Measurements from ENCODE around the gene DUSP5. TPM values are rescaled to one million over a fixed set of nuclear protein-coding genes. Genes with fewer than 3 reads are reported as not detected.

The DUSP5 gene
- total and polyA plus RNA-seq, 4 experiments from 2014 or later = 3.5 to 33.7 (median 7.2) TPM

- H3K36me3 ChIP-seq (ENCODE audit: insufficient read depth, low read length) = no peaks in the 10 kb centered on the region
- intact Hi-C loops (cut with micrococcal nuclease) = no loop called here
- H3K27me3 Mint-ChIP-seq = peaks cover 4 to 8% of the 10 kb centered on the region in 2 donors
- DNase-seq = no peak
- no peak overlapping the region for H3K4me3 Mint-ChIP-seq
- H3K27ac Mint-ChIP-seq = no peak overlapping the region
- H3K27me3 ChIP-seq (ENCODE audit: insufficient read depth, low read length) = no peaks in the 10 kb centered on the region
- no peaks in the 10 kb centered on the region for H3K36me3 Mint-ChIP-seq
- no peak overlapping the region for H3K27ac ChIP-seq (ENCODE audit: low read depth, low read length)
- H3K4me1 ChIP-seq (ENCODE audit: insufficient read depth, low read length) = no peaks in the 10 kb centered on the region
- H3K9me3 Mint-ChIP-seq = no peaks in the 10 kb centered on the region
- POLR2A ChIA-PET (ENCODE audit: partially characterized antibody) = interaction anchor here (1.2 kb wide), 1 partner anchor 177 kb away, joined by 4 read pairs; no protein-coding TSS in a partner anchor
- H3K4me3 ChIP-seq (ENCODE audit: low read length in 2 of 2) = no peak overlapping the region
- H3K9me3 ChIP-seq (ENCODE audit: control insufficient read depth in 1 of 2, low read length in 2 of 2) = no peaks in the 10 kb centered on the region
- no peaks in the 10 kb centered on the region for H3K4me1 Mint-ChIP-seq
- CTCF ChIA-PET (ENCODE audit: partially characterized antibody) = no interaction called here
These were observed 15.8 kb upstream of the DUSP5 start for GRCh38 chr10:110481919-110482318.

GRCh38 chr10:110483633-110484032, 14.1 kb upstream of the DUSP5 start:
- Mint-ChIP-seq H3K27ac (no peak overlapping the region), H3K27me3 (peaks cover 4 to 8% of the 10 kb centered on the region in 2 donors), H3K4me3 (no peak overlapping the region), H3K4me1 (no peaks in the 10 kb centered on the region), H3K9me3 (no peaks in the 10 kb centered on the region), H3K36me3 (no peaks in the 10 kb centered on the region)
- Histone ChIP-seq H3K9me3 (ENCODE audit: control insufficient read depth in 1 of 2, low read length in 2 of 2) (no peaks in the 10 kb centered on the region), H3K4me3 (ENCODE audit: low read length in 2 of 2) (no peak overlapping the region), H3K4me1 (ENCODE audit: insufficient read depth, low read length) (no peaks in the 10 kb centered on the region), H3K27ac (ENCODE audit: low read depth, low read length) (no peak overlapping the region), H3K27me3 (ENCODE audit: insufficient read depth, low read length) (no peaks in the 10 kb centered on the region), H3K36me3 (ENCODE audit: insufficient read depth, low read length) (no peaks in the 10 kb centered on the region)
- intact Hi-C loops (cut with micrococcal nuclease) = no loop called here
- CTCF ChIA-PET (ENCODE audit: partially characterized antibody) = no interaction called here
- DNase-seq = no peak
- POLR2A ChIA-PET (ENCODE audit: partially characterized antibody) = interaction anchor here (0.9 kb wide), 1 partner anchor 17 kb away, joined by 3 read pairs; no protein-coding TSS in a partner anchor

- Histone ChIP-seq H3K27me3 (ENCODE audit: insufficient read depth, low read length) (no peaks in the 10 kb centered on the region), H3K9me3 (ENCODE audit: control insufficient read depth in 1 of 2, low read length in 2 of 2) (no peaks in the 10 kb centered on the region), H3K27ac (ENCODE audit: low read depth, low read length) (no peak overlapping the region), H3K4me1 (ENCODE audit: insufficient read depth, low read length) (no peaks in the 10 kb centered on the region), H3K36me3 (ENCODE audit: insufficient read depth, low read length) (no peaks in the 10 kb centered on the region), H3K4me3 (ENCODE audit: low read length in 2 of 2) (no peak overlapping the region)
- intact Hi-C loops (cut with micrococcal nuclease) = no loop called here
- Mint-ChIP-seq H3K4me1 (no peaks in the 10 kb centered on the region), H3K27me3 (peaks cover 4 to 8% of the 10 kb centered on the region in 2 donors), H3K9me3 (peaks cover 0 to 2% (median 0%) of the 10 kb centered on the region in 8 donors), H3K36me3 (no peaks in the 10 kb centered on the region), H3K4me3 (no peak overlapping the region), H3K27ac (no peak overlapping the region)
- ChIA-PET POLR2A (ENCODE audit: partially characterized antibody) (no interaction called here), CTCF (ENCODE audit: partially characterized antibody) (no interaction called here)
- DNase-seq = no peak
These were observed 12.2 kb upstream of the DUSP5 start for GRCh38 chr10:110485541-110485940.

DNA sequence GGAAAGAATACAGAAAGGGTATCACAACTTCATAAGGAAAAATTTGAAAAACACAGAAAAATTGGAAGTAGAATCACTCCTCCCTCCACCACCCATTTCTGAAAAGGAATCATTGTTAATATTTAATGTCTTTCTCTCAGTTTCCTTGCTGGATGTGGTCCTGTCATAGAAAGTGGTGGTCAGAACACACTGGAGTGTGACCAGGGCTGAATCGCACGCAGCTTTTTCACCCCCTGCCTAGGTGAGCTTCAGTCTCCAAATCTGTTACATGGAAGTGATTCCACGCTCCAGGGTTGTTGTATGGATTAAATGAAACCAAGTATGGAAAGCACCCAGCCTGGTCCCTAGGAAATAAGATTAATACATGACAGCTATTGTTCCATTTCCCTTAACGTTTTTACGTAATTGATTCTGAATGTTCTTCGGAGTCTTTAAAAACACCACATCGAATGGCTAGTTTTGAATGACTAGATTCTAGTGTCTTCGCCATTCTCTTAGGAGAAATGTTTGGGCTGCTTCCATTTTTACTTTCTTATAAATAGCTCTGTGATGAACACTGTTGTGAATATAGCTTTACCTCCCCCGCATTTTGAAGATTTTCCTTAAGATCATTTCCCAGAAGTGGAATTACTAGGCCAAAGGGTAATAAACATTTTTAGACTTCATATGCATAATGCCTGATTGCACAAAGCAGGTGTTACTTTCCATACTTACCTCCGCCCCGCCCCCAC, 10.9 kb upstream of the DUSP5 start:
- H3K27ac Mint-ChIP-seq = no peak overlapping the region
- H3K4me1 ChIP-seq (ENCODE audit: insufficient read depth, low read length) = no peaks in the 10 kb centered on the region
- H3K36me3 ChIP-seq (ENCODE audit: insufficient read depth, low read length) = no peaks in the 10 kb centered on the region
- ChIA-PET POLR2A (ENCODE audit: partially characterized antibody) (no interaction called here), CTCF (ENCODE audit: partially characterized antibody) (interaction anchor here (0.5 kb wide), 1 partner anchor 59 kb away, joined by 3 read pairs; no protein-coding TSS in a partner anchor)
- H3K27me3 ChIP-seq (ENCODE audit: insufficient read depth, low read length) = no peaks in the 10 kb centered on the region
- no peak overlapping the region for H3K27ac ChIP-seq (ENCODE audit: low read depth, low read length)
- H3K36me3 Mint-ChIP-seq = no peaks in the 10 kb centered on the region
- H3K4me1 Mint-ChIP-seq = no peaks in the 10 kb centered on the region
- no peak overlapping the region for H3K4me3 ChIP-seq (ENCODE audit: low read length in 2 of 2)
- peaks cover 0 to 2% (median 0%) of the 10 kb centered on the region in 8 donors for H3K9me3 Mint-ChIP-seq
- peaks cover 4 to 6% of the 10 kb centered on the region in 2 donors for H3K27me3 Mint-ChIP-seq
- no peaks in the 10 kb centered on the region for H3K9me3 ChIP-seq (ENCODE audit: control insufficient read depth in 1 of 2, low read length in 2 of 2)
- intact Hi-C loops (cut with micrococcal nuclease) = no loop called here
- DNase-seq = no peak
- H3K4me3 Mint-ChIP-seq = no peak overlapping the region

DNA sequence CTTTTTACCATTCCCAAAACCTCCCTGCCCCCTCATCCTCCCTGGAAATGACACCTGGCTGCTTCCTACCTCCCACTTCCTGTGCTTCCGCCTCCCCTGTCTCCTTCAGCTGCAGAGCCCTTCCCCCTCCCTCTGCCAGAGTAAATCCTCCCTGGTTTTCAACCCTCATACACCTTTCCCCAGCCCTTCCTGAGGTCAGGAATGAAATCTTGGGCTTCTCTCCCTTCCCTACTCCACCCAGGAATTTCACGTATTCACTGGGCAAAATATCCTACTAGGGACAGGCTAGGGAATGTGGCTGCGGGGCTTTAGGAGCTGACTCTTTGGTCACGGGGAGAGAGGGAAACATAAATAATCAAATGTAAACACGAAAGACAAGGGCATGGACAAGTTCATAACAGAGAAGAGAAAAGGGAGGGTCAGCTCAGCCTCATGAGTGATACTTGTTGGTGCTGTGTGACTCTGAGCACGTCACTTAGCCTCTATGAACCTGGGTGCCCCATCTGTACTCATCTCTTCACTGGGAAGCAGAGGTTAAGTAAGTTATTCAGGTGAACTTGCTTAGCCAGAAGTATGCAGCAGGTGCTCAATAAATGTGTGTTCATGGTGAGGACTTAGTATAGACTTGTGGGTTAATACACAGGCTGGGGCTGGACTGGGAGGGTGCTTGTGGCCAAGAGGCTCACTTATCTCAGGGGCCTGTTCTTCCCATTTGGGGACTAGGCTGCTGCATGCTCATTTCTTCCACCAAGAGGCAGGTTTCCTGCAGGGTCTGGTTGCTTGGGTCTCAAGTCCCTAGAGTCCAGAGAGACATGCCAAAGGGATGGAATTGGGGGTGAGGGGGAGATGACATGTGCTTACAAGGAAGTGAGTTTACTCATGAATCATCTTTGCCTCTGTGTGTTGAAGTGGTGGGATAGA, 10.0 kb upstream of the DUSP5 start:
- intact Hi-C loops (cut with micrococcal nuclease) = no loop called here
- H3K4me1 Mint-ChIP-seq = peaks cover 0 to 2% (median 0%) of the 10 kb centered on the region in 4 donors
- no peak for DNase-seq
- Histone ChIP-seq H3K27me3 (ENCODE audit: insufficient read depth, low read length) (no peaks in the 10 kb centered on the region), H3K4me1 (ENCODE audit: insufficient read depth, low read length) (no peaks in the 10 kb centered on the region), H3K9me3 (ENCODE audit: control insufficient read depth in 1 of 2, low read length in 2 of 2) (no peaks in the 10 kb centered on the region), H3K36me3 (ENCODE audit: insufficient read depth, low read length) (no peaks in the 10 kb centered on the region), H3K4me3 (ENCODE audit: low read length in 2 of 2) (no peak overlapping the region), H3K27ac (ENCODE audit: low read depth, low read length) (no peak overlapping the region)
- ChIA-PET POLR2A (ENCODE audit: partially characterized antibody) (no interaction called here), CTCF (ENCODE audit: partially characterized antibody) (interaction anchor here (1.2 kb wide), 1 partner anchor 59 kb away, joined by 4 read pairs; no protein-coding TSS in a partner anchor)
- H3K27me3 Mint-ChIP-seq = peaks cover 4 to 5% of the 10 kb centered on the region in 2 donors
- no peak overlapping the region for H3K27ac Mint-ChIP-seq
- H3K4me3 Mint-ChIP-seq = no peak overlapping the region
- peaks cover 0 to 2% (median 0%) of the 10 kb centered on the region in 8 donors for H3K9me3 Mint-ChIP-seq
- H3K36me3 Mint-ChIP-seq = no peaks in the 10 kb centered on the region

GRCh38 chr10:110488332-110488681, 9.4 kb upstream of the DUSP5 start:
- H3K27me3 ChIP-seq (ENCODE audit: insufficient read depth, low read length) = no peaks in the 10 kb centered on the region
- no peak overlapping the region for H3K4me3 ChIP-seq (ENCODE audit: low read length in 2 of 2)
- Mint-ChIP-seq H3K4me3 (no peak overlapping the region), H3K27ac (no peak overlapping the region), H3K9me3 (peaks cover 0 to 2% (median 0%) of the 10 kb centered on the region in 8 donors), H3K36me3 (no peaks in the 10 kb centered on the region), H3K4me1 (peaks cover 0 to 2% (median 0%) of the 10 kb centered on the region in 4 donors), H3K27me3 (peaks cover 4 to 5% of the 10 kb centered on the region in 2 donors)
- H3K27ac ChIP-seq (ENCODE audit: low read depth, low read length) = no peak overlapping the region
- intact Hi-C loops (cut with micrococcal nuclease) = no loop called here
- no peaks in the 10 kb centered on the region for H3K4me1 ChIP-seq (ENCODE audit: insufficient read depth, low read length)
- no peaks in the 10 kb centered on the region for H3K36me3 ChIP-seq (ENCODE audit: insufficient read depth, low read length)
- no peaks in the 10 kb centered on the region for H3K9me3 ChIP-seq (ENCODE audit: control insufficient read depth in 1 of 2, low read length in 2 of 2)
- DNase-seq = no peak
- CTCF ChIA-PET (ENCODE audit: partially characterized antibody) = interaction anchor here (1.0 to 1.2 kb wide), 2 partner anchors 58 to 134 kb away, joined by 3 to 4 read pairs; no protein-coding TSS in a partner anchor
- POLR2A ChIA-PET (ENCODE audit: partially characterized antibody) = interaction anchor here (1.0 kb wide), 2 partner anchors 9 to 11 kb away, joined by 4 read pairs; partner anchors contain the start of gene DUSP5

DNA sequence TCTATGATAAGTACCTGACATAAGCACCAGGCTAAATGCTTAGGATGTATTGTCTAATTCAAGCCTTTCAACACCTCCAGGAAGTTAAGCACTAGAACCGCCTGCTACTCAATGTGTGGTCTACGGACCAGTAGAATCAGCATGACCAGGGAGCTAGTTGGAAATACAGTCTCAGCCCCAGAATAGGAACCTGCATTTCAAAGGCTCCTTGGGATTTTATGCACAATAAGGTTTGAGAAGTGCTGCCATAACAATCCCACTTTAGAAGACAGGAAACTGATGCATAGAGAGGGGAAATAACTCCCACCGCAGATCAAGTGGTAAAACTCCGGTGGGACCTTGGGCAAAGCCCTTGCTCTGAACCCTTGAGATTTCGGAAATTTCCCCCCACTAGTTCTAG, 8.8 kb upstream of the DUSP5 start:
- intact Hi-C loops (cut with micrococcal nuclease) = no loop called here
- ChIA-PET POLR2A (ENCODE audit: partially characterized antibody) (interaction anchor here (0.6 to 1.0 kb wide), 3 partner anchors 9 to 132 kb away, joined by 3 to 4 read pairs (median 4); partner anchors contain the start of gene DUSP5), CTCF (ENCODE audit: partially characterized antibody) (interaction anchor here (1.0 to 1.2 kb wide), 2 partner anchors 57 to 134 kb away, joined by 3 to 4 read pairs; no protein-coding TSS in a partner anchor)
- no peak overlapping the region for H3K4me3 ChIP-seq (ENCODE audit: low read length in 2 of 2)
- H3K27me3 ChIP-seq (ENCODE audit: insufficient read depth, low read length) = no peaks in the 10 kb centered on the region
- H3K4me3 Mint-ChIP-seq = no peak overlapping the region
- no peak for DNase-seq
- H3K4me1 Mint-ChIP-seq = peaks cover 0 to 4% (median 1%) of the 10 kb centered on the region in 4 donors
- H3K27ac Mint-ChIP-seq = no peak overlapping the region
- H3K9me3 ChIP-seq (ENCODE audit: control insufficient read depth in 1 of 2, low read length in 2 of 2) = no peaks in the 10 kb centered on the region
- H3K27ac ChIP-seq (ENCODE audit: low read depth, low read length) = no peak overlapping the region
- H3K36me3 Mint-ChIP-seq = no peaks in the 10 kb centered on the region
- H3K27me3 Mint-ChIP-seq = peaks cover 4 to 5% of the 10 kb centered on the region in 2 donors
- no peaks in the 10 kb centered on the region for H3K36me3 ChIP-seq (ENCODE audit: insufficient read depth, low read length)
- peaks cover 0 to 2% (median 0%) of the 10 kb centered on the region in 8 donors for H3K9me3 Mint-ChIP-seq
- no peaks in the 10 kb centered on the region for H3K4me1 ChIP-seq (ENCODE audit: insufficient read depth, low read length)

Measured in CD4-positive, alpha-beta memory T cell (primary cell).